ENCODE data around the gene FKBP4. TPM values are rescaled to one million over a fixed set of nuclear protein-coding genes. Genes with fewer than 3 reads are reported as not detected.

Gene FKBP4
- total and polyA plus RNA-seq, 9 of the 15 experiments (the other 6 are each of a cell fraction or from before 2014, with no cell fraction given) = 16.3 to 154 (median 90.1) TPM

GRCh38 chr12:2753536-2753935, 41.2 kb upstream of the FKBP4 start (continued):
- TF ChIP-seq HES1 (IDR thresholded peaks at IDR 0.05; ENCODE audit: low read depth) (no peak), PHF8 (IDR thresholded peaks at IDR 0.05; ENCODE audit: borderline replicate concordance, low read length) (no peak)

GRCh38 chr12:2754208-2754607, 40.6 kb upstream of the FKBP4 start:
- POLR2A ChIA-PET = no interaction called here
- DNase-seq (ENCODE audit: extremely low read depth in 1 of 4, low spot score in 3 of 4) (no peak), FAIRE-seq (no peak), ATAC-seq (no peak)
- Histone ChIP-seq H3K79me2 (ENCODE audit: control insufficient read depth, insufficient read depth, low read length) (no peaks in the 10 kb centered on the region), H3K9ac (ENCODE audit: insufficient read depth in 1 of 2, low read depth in 2 of 2, low read length in 2 of 2) (no peak overlapping the region), H3K36me3 (ENCODE audit: control insufficient read depth, insufficient read depth, low read length) (no peaks in the 10 kb centered on the region), H3K9me1 (ENCODE audit: control insufficient read depth, insufficient read depth, low read length) (no peaks in the 10 kb centered on the region), H2AFZ (ENCODE audit: low read depth, low read length) (no peak overlapping the region), H3K27me3 (ENCODE audit: control insufficient read depth in 2 of 2, insufficient read depth in 2 of 2, low read length in 2 of 2) (no peaks in the 10 kb centered on the region; a peak in 1 of 5 replicates), H3K4me2 (ENCODE audit: insufficient read depth, low read length) (no peak overlapping the region), H4K20me1 (replicated peaks; ENCODE audit: control insufficient read depth, insufficient read depth, low read length) (no peaks in the 10 kb centered on the region), H3K27ac (ENCODE audit: extremely low read depth, low read depth, low read length) (no peak overlapping the region), H3K4me3 (no peak overlapping the region), H3K4me1 (replicated peaks in 1 of 2; ENCODE audit: control insufficient read depth in 2 of 2, insufficient read depth in 2 of 2, low read length in 2 of 2) (peaks cover 0 to 9% of the 10 kb centered on the region in 2 experiments; a peak in 1 of 5 replicates), H3K9me3 (replicated peaks; ENCODE audit: control insufficient read depth, insufficient read depth, low read depth, low read length) (no peaks in the 10 kb centered on the region)
- TF ChIP-seq HDGF (IDR thresholded peaks at IDR 0.05) (no peak), ZNF785 (CRISPR knock-in tag; IDR thresholded peaks at IDR 0.05) (no peak), RBM39 (optimal IDR thresholded peaks at IDR 0.05; ENCODE audit: low read depth, low read length) (no peak), SREBF2 (CRISPR knock-in tag; IDR thresholded peaks at IDR 0.05) (no peak), RBM34 (IDR thresholded peaks at IDR 0.05; ENCODE audit: borderline replicate concordance, insufficient read depth, low read length) (no peak), ZNF589 (CRISPR knock-in tag; IDR thresholded peaks at IDR 0.05; ENCODE audit: low read depth) (no peak), MTA3 (IDR thresholded peaks at IDR 0.05; ENCODE audit: borderline replicate concordance) (no peak), ZNF318 (IDR thresholded peaks at IDR 0.05; ENCODE audit: borderline replicate concordance in 1 of 2, low read depth in 1 of 2) (no peak), POLR2AphosphoS5 (IDR thresholded peaks at IDR 0.05; ENCODE audit: control insufficient read depth, insufficient read depth, low read depth, low read length) (no peak)
- in situ Hi-C loops (cut with MboI) = no loop called here
- BruUV-seq (replicated peaks) = no TSS peak
- CTCF ChIA-PET (ENCODE audit: low intra/inter-chr PET ratio) = no interaction called here
- intact Hi-C loops (cut with micrococcal nuclease) = no loop called here
